Prostate gland (tissue), 2 donors: ENCODE data around the gene TRMT2B. TPM values are rescaled to one million over a fixed set of nuclear protein-coding genes. Genes with fewer than 3 reads are reported as not detected.

ENCODE experiments used
- DNase-seq: peaks from one replicate; pipeline ENCODE4 v3.0.0-alpha.2; 2019; ENCODE audit warnings: low spot score
- H3K27ac ChIP-seq, 2 donors: fragments of 200-600 bp; sonication (generic); 2 replicates each; pipeline ENCODE4 v1.5.1; 2017 to 2019
- H3K27me3 ChIP-seq: fragments of 200-600 bp; sonication (generic); replicated peaks from 2 replicates; pipeline ENCODE4 v1.5.1; 2019; ENCODE audit not compliant: insufficient read depth
- H3K36me3 ChIP-seq, 2 donors: fragments of 200-600 bp; sonication (generic); 1 replicate in 1 of 2; 2 replicates in 1 of 2; pipeline versions ENCODE4 v1.5.1 to v1.8.1; 2017 to 2019
- H3K4me1 ChIP-seq: fragments of 200-600 bp; sonication (generic); replicated peaks from 2 replicates; pipeline ENCODE4 v1.5.1; 2019
- H3K4me3 ChIP-seq, 2 donors: fragments of 200-600 bp; sonication (generic); 2 replicates each; pipeline ENCODE4 v1.5.1; 2017 to 2019
- H3K9me3 ChIP-seq: fragments of 200-600 bp; sonication (generic); 2 replicates; pipeline ENCODE4 v1.5.1; 2017
- CTCF ChIP-seq, 4 experiments: fragments of 200-600 bp in 2 of 4; fragments of 450-650 bp in 2 of 4; sonication (generic) in 2 of 4; IDR thresholded peaks; 1 replicate in 3 of 4; 2 replicates in 1 of 4; pipeline ENCODE4 v1.5.1; 2016 to 2019; ENCODE audit warnings: antibody characterized with exemption in 4 of 4, mild to moderate bottlenecking in 2 of 4, moderate library complexity in 2 of 4
- POLR2A ChIP-seq: fragments of 450-650 bp; IDR thresholded peaks from one replicate; pipeline ENCODE4 v1.6.1; 2016; ENCODE audit warnings: antibody characterized with exemption, mild to moderate bottlenecking
- POLR2AphosphoS5 ChIP-seq: sonication (generic); formaldehyde crosslinking; IDR thresholded peaks from one replicate; pipeline ENCODE4 v1.6.1; 2017; ENCODE audit warnings: antibody characterized with exemption
- WGBS: methylation state at CpG from one replicate; pipeline ENCODE4 v1.1.5; 2018; 5-methylcytosine and 5-hydroxymethylcytosine counted together
- intact Hi-C: fragments of 100-400 bp; cut with DNase I; formaldehyde crosslinking; loops from one replicate; pipeline ENCODE4 v1.14.2; 2022
- total RNA-seq, 2 donors: library from RNA; depleted of rRNA; stranded (reverse); fragments of >200 nt; gene quantifications; one replicate each; pipeline ENCODE4 v1.1.0, GENCODE V29; 2016

TRMT2B gene
- total RNA-seq, 2 donors from 2014 or later: 14.0 to 29.5 TPM

- no peaks in the 10 kb centered on the region for H3K4me1 ChIP-seq
- no peak overlapping the region for H3K4me3 ChIP-seq
- no peak for DNase-seq
- intact Hi-C loops: no loop called here
- TF ChIP-seq POLR2A (no peak), CTCF (IDR thresholded peaks at IDR 0.05) (no peak), POLR2AphosphoS5 (no peak)
- H3K27ac ChIP-seq: no peak overlapping the region
- H3K27me3 ChIP-seq: no peaks in the 10 kb centered on the region
- H3K36me3 ChIP-seq: no peaks in the 10 kb centered on the region
- H3K9me3 ChIP-seq: no peaks in the 10 kb centered on the region
These were observed 42.8 kb downstream of the TRMT2B start for GRCh38 chrX:101009090-101009489.

DNA sequence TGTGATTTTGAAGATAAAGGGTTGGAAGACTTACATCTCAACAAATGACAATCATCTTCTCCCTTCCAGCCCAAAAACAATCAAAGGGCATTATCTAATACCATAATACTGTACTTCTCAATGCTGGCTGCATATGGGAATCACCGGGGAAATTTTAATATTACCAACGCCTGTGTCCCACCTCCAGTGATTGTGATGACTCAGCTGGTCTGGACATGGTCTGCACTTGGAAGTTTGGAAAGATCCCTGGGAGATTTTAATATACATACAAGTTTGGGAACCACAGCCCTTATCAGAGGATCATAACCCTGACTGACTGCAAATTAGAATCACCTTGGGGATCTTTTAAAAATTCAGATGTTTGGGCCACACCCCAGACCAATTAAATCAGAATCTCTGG, 52.5 kb downstream of the TRMT2B start:
- H3K4me1 ChIP-seq: no peaks in the 10 kb centered on the region
- no peaks in the 10 kb centered on the region for H3K9me3 ChIP-seq
- H3K27me3 ChIP-seq: no peaks in the 10 kb centered on the region
- H3K4me3 ChIP-seq: no peak overlapping the region
- intact Hi-C loops: no loop called here
- no peak for DNase-seq
- TF ChIP-seq POLR2AphosphoS5 (no peak), POLR2A (no peak), CTCF (IDR thresholded peaks at IDR 0.05) (no peak)
- WGBS: 89% methylated on average over 2 of the region's 2 CpGs
- no peaks in the 10 kb centered on the region for H3K36me3 ChIP-seq
- no peak overlapping the region for H3K27ac ChIP-seq

DNA sequence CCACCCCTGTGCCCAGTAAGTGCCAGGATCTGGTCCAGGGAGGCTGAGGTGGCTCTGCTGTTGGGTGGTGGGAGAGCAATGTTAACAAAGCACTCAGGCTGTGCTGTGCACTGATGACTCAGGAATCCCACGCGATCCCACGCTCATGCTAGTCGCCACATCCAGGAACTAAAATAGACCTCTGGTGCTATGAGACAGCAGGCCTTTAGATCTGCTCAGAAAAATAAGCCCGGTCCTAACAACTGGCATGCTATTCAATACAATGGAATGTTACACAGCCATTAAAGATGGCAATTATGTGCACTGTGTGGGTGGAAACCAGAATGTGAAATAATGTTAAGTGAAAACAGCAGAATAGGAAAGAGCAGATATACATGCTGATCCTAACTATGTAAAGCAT, 56.4 kb downstream of the TRMT2B start:
- intact Hi-C loops: no loop called here
- no peaks in the 10 kb centered on the region for H3K9me3 ChIP-seq
- TF ChIP-seq POLR2AphosphoS5 (no peak), CTCF (IDR thresholded peaks at IDR 0.05) (no peak), POLR2A (no peak)
- H3K4me3 ChIP-seq: no peak overlapping the region
- no peak for DNase-seq
- no peaks in the 10 kb centered on the region for H3K27me3 ChIP-seq
- H3K36me3 ChIP-seq: no peaks in the 10 kb centered on the region
- no peak overlapping the region for H3K27ac ChIP-seq
- no peaks in the 10 kb centered on the region for H3K4me1 ChIP-seq
- WGBS: 74% methylated on average over 5 of the region's 5 CpGs

- 92% methylated on average over 5 of the region's 5 CpGs for WGBS
- TF ChIP-seq POLR2A: no peak
- TF ChIP-seq CTCF (IDR thresholded peaks at IDR 0.05): no peak
- TF ChIP-seq POLR2AphosphoS5: no peak
These were observed 57.3 kb downstream of the TRMT2B start for GRCh38 chrX:100994352-100995281.

DNA sequence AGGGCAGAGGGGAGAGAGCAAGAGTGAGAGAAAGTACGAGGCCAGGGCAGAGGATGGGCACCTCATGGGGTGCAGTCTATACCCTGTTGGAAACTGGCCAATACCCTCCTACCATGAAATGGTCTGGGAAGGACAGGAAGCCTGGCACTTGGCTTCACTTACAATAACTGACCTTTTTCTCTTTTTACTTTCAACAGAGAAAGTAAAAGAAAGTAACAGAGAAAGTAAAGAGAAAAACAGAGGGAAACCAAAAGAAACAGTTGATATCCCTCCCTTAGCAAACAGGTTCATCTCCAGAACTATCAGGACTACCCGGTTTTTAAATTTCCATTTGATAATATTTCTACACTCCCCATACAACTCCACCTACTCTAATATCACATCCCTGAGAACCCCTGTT, 61.8 kb downstream of the TRMT2B start:
- H3K4me1 ChIP-seq: no peaks in the 10 kb centered on the region
- TF ChIP-seq POLR2A (no peak), CTCF (IDR thresholded peaks at IDR 0.05) (no peak), POLR2AphosphoS5 (no peak)
- no peaks in the 10 kb centered on the region for H3K27me3 ChIP-seq
- no peak overlapping the region for H3K27ac ChIP-seq
- DNase-seq: no peak
- 75% methylated on average over 2 of the region's 2 CpGs for WGBS
- H3K9me3 ChIP-seq: no peaks in the 10 kb centered on the region
- intact Hi-C loops: no loop called here
- H3K4me3 ChIP-seq: no peak overlapping the region
- no peaks in the 10 kb centered on the region for H3K36me3 ChIP-seq

More at GRCh38 chrX:100994352-100995281, 57.3 kb downstream of the TRMT2B start:
- no peak overlapping the region for H3K4me3 ChIP-seq
- DNase-seq: no peak
- intact Hi-C loops: no loop called here
- H3K9me3 ChIP-seq: no peaks in the 10 kb centered on the region
- no peaks in the 10 kb centered on the region for H3K27me3 ChIP-seq
- no peak overlapping the region for H3K27ac ChIP-seq
- H3K36me3 ChIP-seq: no peaks in the 10 kb centered on the region
- H3K4me1 ChIP-seq: no peaks in the 10 kb centered on the region
